Astrocyte (in vitro differentiated cells and primary cell): Measurements from ENCODE around the gene GBF1.

Experiments used
- CTCF ChIP-seq: IDR thresholded peaks from 2 replicates; pipeline ENCODE4 v1.5.1; 2011; ENCODE audit warnings: low read depth, mild to moderate bottlenecking, inconsistent platforms, low read length, moderate library complexity; ENCODE audit not compliant: insufficient read depth
- EZH2 ChIP-seq: IDR thresholded peaks from 2 replicates; pipeline ENCODE4 v1.6.1; 2012; ENCODE audit warnings: mild to moderate bottlenecking, low read length, inconsistent platforms; ENCODE audit not compliant: insufficient read depth

DNA sequence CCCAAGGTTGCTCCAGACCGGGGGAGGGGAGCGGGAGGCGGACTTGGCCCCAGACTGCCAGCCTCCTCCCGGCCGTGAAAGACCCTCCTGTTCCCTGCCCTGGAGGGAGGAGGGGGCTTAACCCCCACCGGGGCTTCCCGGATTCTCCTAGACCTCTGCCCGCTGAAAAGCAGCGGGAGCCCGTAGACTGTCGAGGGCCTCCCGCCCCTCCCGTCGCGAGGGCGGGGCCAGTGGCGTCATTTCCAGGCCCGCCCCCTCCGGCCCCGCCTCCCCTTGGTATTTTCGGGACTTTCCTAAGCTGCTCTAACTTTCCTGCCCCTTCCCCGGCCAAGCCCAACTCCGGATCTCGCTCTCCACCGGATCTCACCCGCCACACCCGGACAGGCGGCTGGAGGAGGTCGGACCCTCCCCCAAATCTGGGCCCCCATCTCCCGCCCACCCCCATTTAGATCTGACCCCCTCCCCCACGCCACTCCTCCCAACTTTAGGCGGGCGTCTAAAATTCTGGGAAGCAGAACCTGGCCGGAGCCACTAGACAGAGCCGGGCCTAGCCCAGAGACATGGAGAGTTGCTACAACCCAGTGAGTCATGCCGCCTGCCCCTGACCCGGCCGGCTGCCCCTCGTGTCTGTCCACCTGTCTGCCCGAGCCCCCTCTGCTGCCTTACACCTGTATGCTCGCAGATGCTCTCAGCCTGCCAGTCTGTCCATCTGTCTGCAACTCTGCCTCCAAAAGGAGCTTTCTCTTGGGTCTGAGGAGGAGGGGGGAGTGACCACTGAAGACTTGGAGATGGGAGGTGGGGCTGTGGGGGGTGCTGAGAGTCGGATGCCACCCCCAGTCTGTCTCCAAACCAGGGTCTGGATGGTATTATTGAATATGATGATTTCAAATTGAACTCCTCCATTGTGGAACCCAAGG lies 150.3 kb downstream of the GBF1 start, which contains the start of gene NFKB2:
- TF ChIP-seq CTCF = no peak
- no peak for TF ChIP-seq EZH2
